Ascending aorta (tissue), 2 donors: ENCODE measurements around the gene C14orf119. TPM values are rescaled to one million over a fixed set of nuclear protein-coding genes. Genes with fewer than 3 reads are reported as not detected.

Experiments used
- DNase-seq, 2 donors: peaks; one replicate each; pipeline ENCODE4 v3.0.0-alpha.2; 2019; ENCODE audit warnings: low spot score in 2 of 2
- H3K27ac ChIP-seq, 2 donors: fragments of 200-600 bp; sonication (generic); one replicate each; pipeline ENCODE4 v1.5.1; 2016 to 2017; ENCODE audit warnings: mild to moderate bottlenecking in 1 of 2
- H3K27me3 ChIP-seq: fragments of 200-600 bp; sonication (generic); one replicate; pipeline ENCODE4 v1.5.1; 2017
- H3K36me3 ChIP-seq, 2 donors: fragments of 200-600 bp; sonication (generic); one replicate each; pipeline ENCODE4 v1.5.1; 2016
- H3K4me1 ChIP-seq, 2 donors: fragments of 200-600 bp; sonication (generic); one replicate each; pipeline ENCODE4 v1.5.1; 2016 to 2017; ENCODE audit warnings: mild to moderate bottlenecking in 1 of 2
- H3K4me3 ChIP-seq, 2 donors: fragments of 200-600 bp; sonication (generic); one replicate each; pipeline ENCODE4 v1.5.1; 2016 to 2017; ENCODE audit warnings: mild to moderate bottlenecking in 1 of 2
- H3K9me3 ChIP-seq, 2 donors: fragments of 200-600 bp; sonication (generic); one replicate each; pipeline ENCODE4 v1.5.1; 2016
- CTCF ChIP-seq, 3 experiments: fragments of 200-600 bp in 2 of 3; fragments of 450-650 bp in 1 of 3; sonication (generic) in 2 of 3; IDR thresholded peaks; one replicate each; pipeline ENCODE4 v1.5.1; 2016 to 2019; ENCODE audit warnings: antibody characterized with exemption in 3 of 3, mild to moderate bottlenecking in 1 of 3, moderate library complexity in 1 of 3
- intact Hi-C: fragments of 100-400 bp; cut with DNase I; formaldehyde crosslinking; loops from one replicate; pipeline ENCODE4 v1.15.1; 2023
- total RNA-seq: library from RNA; depleted of rRNA; stranded (reverse); fragments of >200 nt; gene quantifications from one replicate; pipeline ENCODE4 v1.1.0, GENCODE V29; 2016

The C14orf119 gene
- total RNA-seq, 1 donor from 2014 or later = 2.2 TPM

DNA sequence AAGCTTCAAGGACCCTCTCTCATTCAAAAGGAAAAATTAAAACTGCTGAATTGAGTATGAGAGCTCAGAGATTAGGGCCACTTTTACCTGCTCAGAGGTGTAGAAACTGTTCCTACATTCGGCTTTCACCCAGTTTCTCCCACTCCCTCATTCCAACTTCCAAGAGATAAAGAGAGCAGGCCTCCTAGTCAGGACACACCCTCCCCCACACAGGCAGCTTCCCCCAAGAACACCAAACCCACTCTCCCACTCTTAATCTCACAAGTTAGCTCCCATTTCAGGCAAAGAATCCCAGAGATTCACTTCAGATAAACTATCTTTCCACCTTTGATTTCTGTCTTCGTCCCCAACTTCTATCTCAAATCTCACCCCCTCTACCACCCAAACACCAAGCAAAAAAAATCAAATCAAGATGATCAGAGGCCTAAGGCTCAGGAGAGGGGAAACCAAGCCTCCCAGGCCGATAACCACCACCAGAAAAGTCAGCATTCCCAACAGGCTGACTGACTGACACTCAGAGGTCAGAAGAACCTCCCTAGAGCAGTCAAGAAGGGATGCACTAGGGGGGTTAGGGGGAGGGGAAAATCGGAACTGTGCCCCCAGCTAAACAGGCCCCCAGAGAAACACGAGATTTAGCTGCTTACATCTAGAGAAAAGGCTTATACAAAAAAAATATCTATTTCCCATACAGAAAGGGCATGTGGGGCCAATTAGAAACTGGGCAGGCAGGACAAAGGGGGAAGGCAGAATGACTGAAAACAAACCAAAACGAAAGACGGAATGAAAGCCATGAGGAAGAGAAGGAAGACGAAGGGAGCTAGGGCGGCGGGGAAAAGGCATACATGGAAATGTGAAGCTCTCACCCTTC is 24.8 kb upstream of the C14orf119 start:
- no peaks in the 10 kb centered on the region for H3K9me3 ChIP-seq
- peak overlapping the region; percentile 79 to 82 for H3K27ac ChIP-seq
- no peaks in the 10 kb centered on the region for H3K27me3 ChIP-seq
- peaks cover 7 to 17% of the 10 kb centered on the region in 2 donors for H3K4me1 ChIP-seq
- TF ChIP-seq CTCF (IDR thresholded peaks at IDR 0.05) = no peak
- H3K36me3 ChIP-seq = peaks cover 57 to 61% of the 10 kb centered on the region in 2 donors
- DNase-seq = peak in 1 of 2 donors; percentile 37
- H3K4me3 ChIP-seq = peak overlapping the region; percentile 73 to 76
- intact Hi-C loops = loop anchor here (2.0 kb wide), 1 partner anchor 24 kb away; the partner anchor contains the start of genes ACIN1 and C14orf119

GRCh38 chr14:23071244-23071920 is 23.9 kb upstream of the C14orf119 start:
- intact Hi-C loops = loop anchor here (2.0 kb wide), 1 partner anchor 23 kb away; the partner anchor contains the start of genes ACIN1 and C14orf119
- peaks cover 7 to 17% of the 10 kb centered on the region in 2 donors for H3K4me1 ChIP-seq
- peak in 2 of 3 experiments; percentile 1 to 13 for TF ChIP-seq CTCF (IDR thresholded peaks at IDR 0.05)
- H3K27ac ChIP-seq = peak overlapping the region; percentile 79 to 82
- no peaks in the 10 kb centered on the region for H3K27me3 ChIP-seq
- H3K36me3 ChIP-seq = peaks cover 57 to 61% of the 10 kb centered on the region in 2 donors
- DNase-seq = peak; percentile 65 to 92
- peak overlapping the region; percentile 73 to 76 for H3K4me3 ChIP-seq
- no peaks in the 10 kb centered on the region for H3K9me3 ChIP-seq

DNA sequence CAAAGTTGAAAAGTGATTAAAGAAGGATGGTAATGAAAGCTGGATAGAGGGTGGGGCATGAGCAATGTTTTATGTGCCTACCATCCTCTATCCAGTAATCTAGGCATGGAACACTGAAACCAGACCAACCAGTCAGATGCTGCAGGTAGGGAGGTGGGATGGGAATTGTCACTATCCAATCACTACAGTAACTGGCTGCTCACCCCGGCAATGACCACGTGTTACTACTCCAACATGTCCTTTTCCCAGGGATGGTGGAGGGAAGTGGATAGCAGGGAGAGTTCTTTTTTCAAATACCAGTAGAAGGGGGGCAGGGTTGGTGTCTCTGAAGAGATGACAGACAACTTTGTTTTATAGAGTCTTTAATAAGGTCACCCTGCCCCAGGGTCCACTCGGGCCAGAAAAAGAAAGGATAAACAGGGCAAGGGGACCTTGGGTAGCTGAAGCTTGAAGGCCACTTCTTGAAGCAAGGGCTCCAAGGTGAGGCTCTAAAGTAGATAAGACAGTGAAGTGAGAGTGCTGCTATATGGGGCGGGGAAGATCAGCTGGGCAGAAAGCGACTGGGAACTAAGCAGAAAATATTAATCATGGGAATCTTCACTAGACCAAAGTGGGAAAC is 23.3 kb upstream of the C14orf119 start:
- H3K36me3 ChIP-seq = peaks cover 56 to 61% of the 10 kb centered on the region in 2 donors
- peak overlapping the region; percentile 79 to 82 for H3K27ac ChIP-seq
- H3K27me3 ChIP-seq = no peaks in the 10 kb centered on the region
- TF ChIP-seq CTCF (IDR thresholded peaks at IDR 0.05) = no peak
- intact Hi-C loops = loop anchor here (2.0 kb wide), 1 partner anchor 23 kb away; the partner anchor contains the start of genes ACIN1 and C14orf119
- H3K9me3 ChIP-seq = no peaks in the 10 kb centered on the region
- peak overlapping the region; percentile 73 to 76 for H3K4me3 ChIP-seq
- DNase-seq = peak in 1 of 2 donors; percentile 35
- peaks cover 7 to 17% of the 10 kb centered on the region in 2 donors for H3K4me1 ChIP-seq

- intact Hi-C loops = no loop called here
- Histone ChIP-seq H3K36me3 (peaks cover 70 to 74% of the 10 kb centered on the region in 2 donors), H3K27ac (no peak overlapping the region), H3K4me1 (peaks cover 11 to 16% of the 10 kb centered on the region in 2 donors), H3K4me3 (no peak overlapping the region), H3K9me3 (no peaks in the 10 kb centered on the region), H3K27me3 (no peaks in the 10 kb centered on the region)
- DNase-seq = no peak
- TF ChIP-seq CTCF (IDR thresholded peaks at IDR 0.05) = no peak
Measured at GRCh38 chr14:23074906-23075305, 20.4 kb upstream of the C14orf119 start.

DNA sequence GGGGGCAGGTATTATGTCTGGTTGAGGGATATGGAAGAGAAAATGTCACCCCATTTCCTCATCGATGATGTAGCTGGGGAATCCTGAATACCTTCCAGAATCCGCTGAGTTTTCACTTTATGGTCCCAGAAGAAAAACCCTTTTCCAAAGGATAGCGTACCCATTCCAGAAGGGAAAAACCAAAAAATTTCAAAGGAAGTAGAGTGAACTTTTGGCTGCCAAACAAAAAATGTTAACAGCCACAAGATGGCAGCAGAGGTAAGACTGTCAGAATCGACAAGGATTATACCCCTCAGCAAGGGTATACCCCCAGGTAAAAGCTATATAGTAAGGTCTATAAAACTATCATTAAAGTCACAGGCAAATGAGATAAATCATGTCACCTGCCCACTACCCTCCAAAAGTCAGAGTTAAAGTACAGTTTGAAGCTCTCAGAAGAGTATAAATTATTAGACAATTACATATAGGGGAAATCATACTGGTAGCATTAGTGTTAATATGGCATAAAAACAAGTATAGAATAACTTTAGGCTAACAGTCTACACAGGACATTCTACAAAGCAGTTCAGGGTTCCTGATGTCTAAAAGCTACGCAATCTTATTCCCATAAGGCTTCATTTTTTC is 18.4 kb upstream of the C14orf119 start:
- no peaks in the 10 kb centered on the region for H3K27me3 ChIP-seq
- peak; percentile 21 to 67 (median 54) for TF ChIP-seq CTCF (IDR thresholded peaks at IDR 0.05)
- intact Hi-C loops = no loop called here
- no peak for DNase-seq
- H3K27ac ChIP-seq = peak overlapping the region; percentile 10 to 30
- no peak overlapping the region for H3K4me3 ChIP-seq
- peaks cover 7 to 9% of the 10 kb centered on the region in 2 donors for H3K4me1 ChIP-seq
- peaks cover 90 to 94% of the 10 kb centered on the region in 2 donors for H3K36me3 ChIP-seq
- no peaks in the 10 kb centered on the region for H3K9me3 ChIP-seq
